HepG2 (cell line): ENCODE measurements around the gene AK3. TPM values are rescaled to one million over a fixed set of nuclear protein-coding genes. Genes with fewer than 3 reads are reported as not detected.

Experiments
- BCL6 ChIP-seq: IDR thresholded peaks from 2 replicates; pipeline ENCODE4 v1.6.1; 2016; ENCODE audit warnings: missing genetic modification reagents, missing compliant biosample characterization
- ELF3 ChIP-seq: IDR thresholded peaks from 2 replicates; pipeline ENCODE4 v1.6.1; 2016; ENCODE audit warnings: missing genetic modification reagents, missing compliant biosample characterization
- EZH2 ChIP-seq: conservative IDR thresholded peaks from 2 replicates; pipeline ENCODE4 v1.6.1; 2012; ENCODE audit warnings: mild to moderate bottlenecking, low read depth, low read length, moderate library complexity
- FOSL2 ChIP-seq: sonication (generic); formaldehyde crosslinking; IDR thresholded peaks from 2 replicates; pipeline ENCODE4 v1.4.0; 2020; ENCODE audit warnings: missing genetic modification reagents
- NR2F1 ChIP-seq, 2 experiments: fragments of 450-650 bp in 1 of 2; formaldehyde crosslinking in 1 of 2; IDR thresholded peaks; 2 replicates each; pipeline versions ENCODE4 v1.5.0 to v1.6.1; 2016 to 2020; ENCODE audit warnings: mild to moderate bottlenecking in 1 of 2, missing compliant biosample characterization in 1 of 2, missing genetic modification reagents in 1 of 2, moderate library complexity in 1 of 2
- PCBP2 ChIP-seq: fragments of 200-400 bp; formaldehyde crosslinking; optimal IDR thresholded peaks from 2 replicates; pipeline ENCODE3; 2018; ENCODE audit warnings: low read length, low read depth; ENCODE audit not compliant: poor library complexity, severe bottlenecking
- SKI ChIP-seq: fragments of 450-650 bp; IDR thresholded peaks from one replicate; pipeline ENCODE4 v1.6.1; 2018; ENCODE audit warnings: mild to moderate bottlenecking; ENCODE audit not compliant: partially characterized antibody
- SOX6 ChIP-seq, 2 experiments: fragments of 450-650 bp in 1 of 2; sonication (generic) in 1 of 2; formaldehyde crosslinking in 1 of 2; IDR thresholded peaks; 2 replicates each; pipeline versions ENCODE4 v1.4.0 to v1.6.1; 2017 to 2020; ENCODE audit warnings: antibody characterized with exemption in 1 of 2, mild to moderate bottlenecking in 1 of 2, missing genetic modification reagents in 1 of 2
- SRY ChIP-seq: sonication (generic); formaldehyde crosslinking; IDR thresholded peaks from 2 replicates; pipeline ENCODE4 v1.8.0; 2022; ENCODE audit warnings: mild to moderate bottlenecking, missing genetic modification reagents
- TP53 ChIP-seq: sonication (generic); formaldehyde crosslinking; conservative IDR thresholded peaks from 2 replicates; pipeline ENCODE4 v1.4.0; 2020; ENCODE audit warnings: missing genetic modification reagents
- ZNF121 ChIP-seq: sonication (generic); formaldehyde crosslinking; IDR thresholded peaks from 2 replicates; pipeline ENCODE4 v1.5.0; 2020; ENCODE audit warnings: mild to moderate bottlenecking, missing genetic modification reagents
- ZNF24 ChIP-seq: fragments of 450-650 bp; IDR thresholded peaks from 2 replicates; pipeline ENCODE4 v1.6.1; 2017; ENCODE audit warnings: antibody characterized with exemption, mild to moderate bottlenecking
- ZNF567 ChIP-seq: sonication (generic); formaldehyde crosslinking; IDR thresholded peaks from 2 replicates; pipeline ENCODE4 v1.8.1; 2023; ENCODE audit warnings: mild to moderate bottlenecking, missing genetic modification reagents, borderline replicate concordance
- ZNF746 ChIP-seq: sonication (generic); formaldehyde crosslinking; IDR thresholded peaks from 2 replicates; pipeline ENCODE4 v1.8.0; 2022; ENCODE audit warnings: mild to moderate bottlenecking, missing genetic modification reagents
- ZNF776 ChIP-seq: sonication (generic); formaldehyde crosslinking; IDR thresholded peaks from 2 replicates; pipeline ENCODE4 v1.4.0; 2020; ENCODE audit warnings: mild to moderate bottlenecking, missing genetic modification reagents
- ZNF816 ChIP-seq: sonication (generic); formaldehyde crosslinking; IDR thresholded peaks from 2 replicates; pipeline ENCODE4 v1.8.0; 2022; ENCODE audit warnings: missing genetic modification reagents, mild to moderate bottlenecking, borderline replicate concordance
- ZNF850 ChIP-seq: sonication (generic); formaldehyde crosslinking; conservative IDR thresholded peaks from 2 replicates; pipeline ENCODE4 v1.9.0; 2021; ENCODE audit warnings: mild to moderate bottlenecking, missing genetic modification reagents
- ZSCAN20 ChIP-seq: sonication (generic); formaldehyde crosslinking; IDR thresholded peaks from 2 replicates; pipeline ENCODE4 v1.4.0; 2020; ENCODE audit warnings: missing genetic modification reagents, mild to moderate bottlenecking, borderline replicate concordance
- polyA plus RNA-seq, 8 experiments: library from polyadenylated mRNA; depleted of rRNA in 3 of 8; stranded (reverse) in 7 of 8; unstranded in 1 of 8; fragments of >200 nt; fragmentation: Illumina TruSeq in 4 of 8; extraction: Trizol in 4 of 8; gene quantifications; 2 replicates each; pipeline versions ENCODE4 v1.2.1 to v1.2.3, GENCODE V29; 2011 to 2016; ENCODE audit warnings: low read depth in 4 of 8, missing spikeins in 1 of 8, mixed read lengths in 1 of 8; ENCODE audit not compliant: insufficient read depth in 1 of 8
- total RNA-seq, 5 experiments: library from RNA; depleted of rRNA; stranded (reverse); fragments of >200 nt; fragmentation: Illumina TruSeq; extraction: Trizol; gene quantifications; 2 replicates each; pipeline ENCODE4 v1.2.3, GENCODE V29; 2016; ENCODE audit warnings: low read depth in 1 of 5
- TF ChIP-seq, protein P1 (sequence below): sonication (generic); formaldehyde crosslinking; IDR thresholded peaks from 2 replicates; pipeline ENCODE4 v1.5.1; 2020; ENCODE audit warnings: mild to moderate bottlenecking, missing genetic modification reagents, moderate library complexity
- TF ChIP-seq, protein P2 (sequence below): sonication (generic); formaldehyde crosslinking; IDR thresholded peaks from 2 replicates; pipeline ENCODE4 v1.4.0; 2020; ENCODE audit warnings: missing genetic modification reagents, borderline replicate concordance
- TF ChIP-seq, protein P3 (sequence below): sonication (generic); formaldehyde crosslinking; IDR thresholded peaks from 2 replicates; pipeline ENCODE4 v1.4.0; 2020; ENCODE audit warnings: mild to moderate bottlenecking, missing genetic modification reagents, borderline replicate concordance
- TF ChIP-seq, protein P4 (sequence below): sonication (generic); formaldehyde crosslinking; IDR thresholded peaks from 2 replicates; pipeline ENCODE4 v1.5.0; 2020; ENCODE audit warnings: missing genetic modification reagents

Gene AK3
- total and polyA plus RNA-seq, 2 of the 13 experiments (the other 11 are each of a cell fraction or from before 2014, with no cell fraction given): 76.8 to 109 TPM

DNA sequence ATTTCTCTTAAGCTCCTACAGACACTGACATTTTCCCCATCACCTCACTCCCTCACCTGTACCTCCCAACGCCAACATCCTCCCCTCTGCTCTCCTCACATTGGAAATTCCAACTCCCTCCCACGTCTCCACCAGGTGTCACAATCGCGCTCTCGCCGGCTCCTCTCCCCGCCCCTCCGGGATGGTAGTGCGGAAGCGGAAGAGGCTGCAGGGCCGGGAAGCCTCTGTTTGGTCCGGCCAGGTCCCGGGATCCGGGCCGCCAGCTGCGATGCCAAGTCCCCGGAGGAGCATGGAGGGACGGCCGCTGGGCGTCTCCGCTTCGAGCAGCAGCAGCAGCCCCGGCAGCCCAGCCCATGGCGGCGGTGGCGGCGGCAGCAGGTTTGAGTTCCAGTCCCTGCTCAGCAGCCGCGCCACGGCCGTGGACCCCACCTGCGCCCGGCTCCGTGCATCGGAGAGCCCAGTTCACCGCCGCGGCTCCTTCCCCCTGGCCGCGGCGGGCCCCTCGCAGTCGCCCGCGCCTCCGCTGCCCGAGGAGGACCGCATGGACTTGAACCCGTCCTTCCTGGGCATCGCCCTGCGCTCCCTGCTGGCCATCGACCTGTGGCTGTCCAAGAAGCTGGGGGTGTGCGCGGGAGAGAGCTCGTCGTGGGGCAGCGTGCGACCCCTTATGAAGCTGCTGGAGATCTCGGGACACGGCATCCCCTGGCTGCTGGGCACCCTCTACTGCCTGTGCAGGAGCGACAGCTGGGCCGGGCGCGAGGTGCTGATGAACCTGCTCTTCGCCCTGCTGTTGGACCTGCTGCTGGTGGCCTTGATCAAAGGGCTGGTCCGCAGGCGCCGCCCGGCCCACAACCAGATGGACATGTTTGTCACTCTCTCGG lies 78.7 kb downstream of the AK3 start, which contains the start of gene PLPP6 (continued):
- TF ChIP-seq, protein P1, sequence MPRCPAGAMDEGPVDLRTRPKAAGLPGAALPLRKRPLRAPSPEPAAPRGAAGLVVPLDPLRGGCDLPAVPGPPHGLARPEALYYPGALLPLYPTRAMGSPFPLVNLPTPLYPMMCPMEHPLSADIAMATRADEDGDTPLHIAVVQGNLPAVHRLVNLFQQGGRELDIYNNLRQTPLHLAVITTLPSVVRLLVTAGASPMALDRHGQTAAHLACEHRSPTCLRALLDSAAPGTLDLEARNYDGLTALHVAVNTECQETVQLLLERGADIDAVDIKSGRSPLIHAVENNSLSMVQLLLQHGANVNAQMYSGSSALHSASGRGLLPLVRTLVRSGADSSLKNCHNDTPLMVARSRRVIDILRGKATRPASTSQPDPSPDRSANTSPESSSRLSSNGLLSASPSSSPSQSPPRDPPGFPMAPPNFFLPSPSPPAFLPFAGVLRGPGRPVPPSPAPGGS (CRISPR knock-in tag): peak; percentile 86; the same call in 1 of the 2 replicates
- TF ChIP-seq PCBP2 (no peak), ZSCAN20 (0 out of 2 replicates have a peak, but pooled peaks have one; percentile 63), ZNF746 (CRISPR knock-in tag) (peak; percentile 53; the same call in 1 of the 2 replicates), FOSL2 (CRISPR knock-in tag) (peak; percentile 63), ZNF567 (CRISPR knock-in tag) (0 out of 2 replicates have a peak, but pooled peaks have one; percentile 49), TP53 (no peak), ZNF776 (CRISPR knock-in tag) (peak; percentile 76), BCL6 (CRISPR knock-in tag) (no peak; the same call in 1 of the 2 replicates), ZNF24 (no peak), SKI (no peak), ELF3 (peak; percentile 93), ZNF121 (CRISPR knock-in tag) (0 out of 2 replicates have a peak, but pooled peaks have one; percentile 47), NR2F1 (CRISPR knock-in tag; IDR thresholded peaks at IDR 0.05) (no peak), EZH2 (no peak), SRY (CRISPR knock-in tag) (no peak; the same call in 1 of the 2 replicates), ZNF816 (peak; percentile 80; the same call in 1 of the 2 replicates), ZNF850 (CRISPR knock-in tag) (peak; percentile 88; the same call in 1 of the 2 replicates), SOX6 (IDR thresholded peaks at IDR 0.05) (no peak), SOX6 (CRISPR knock-in tag; IDR thresholded peaks at IDR 0.05) (peak; percentile 36; the same call in 1 of the 2 replicates)
- TF ChIP-seq, protein P2, sequence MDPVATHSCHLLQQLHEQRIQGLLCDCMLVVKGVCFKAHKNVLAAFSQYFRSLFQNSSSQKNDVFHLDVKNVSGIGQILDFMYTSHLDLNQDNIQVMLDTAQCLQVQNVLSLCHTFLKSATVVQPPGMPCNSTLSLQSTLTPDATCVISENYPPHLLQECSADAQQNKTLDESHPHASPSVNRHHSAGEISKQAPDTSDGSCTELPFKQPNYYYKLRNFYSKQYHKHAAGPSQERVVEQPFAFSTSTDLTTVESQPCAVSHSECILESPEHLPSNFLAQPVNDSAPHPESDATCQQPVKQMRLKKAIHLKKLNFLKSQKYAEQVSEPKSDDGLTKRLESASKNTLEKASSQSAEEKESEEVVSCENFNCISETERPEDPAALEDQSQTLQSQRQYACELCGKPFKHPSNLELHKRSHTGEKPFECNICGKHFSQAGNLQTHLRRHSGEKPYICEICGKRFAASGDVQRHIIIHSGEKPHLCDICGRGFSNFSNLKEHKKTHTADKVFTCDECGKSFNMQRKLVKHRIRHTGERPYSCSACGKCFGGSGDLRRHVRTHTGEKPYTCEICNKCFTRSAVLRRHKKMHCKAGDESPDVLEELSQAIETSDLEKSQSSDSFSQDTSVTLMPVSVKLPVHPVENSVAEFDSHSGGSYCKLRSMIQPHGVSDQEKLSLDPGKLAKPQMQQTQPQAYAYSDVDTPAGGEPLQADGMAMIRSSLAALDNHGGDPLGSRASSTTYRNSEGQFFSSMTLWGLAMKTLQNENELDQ (CRISPR knock-in tag): no peak
- TF ChIP-seq, protein P3, sequence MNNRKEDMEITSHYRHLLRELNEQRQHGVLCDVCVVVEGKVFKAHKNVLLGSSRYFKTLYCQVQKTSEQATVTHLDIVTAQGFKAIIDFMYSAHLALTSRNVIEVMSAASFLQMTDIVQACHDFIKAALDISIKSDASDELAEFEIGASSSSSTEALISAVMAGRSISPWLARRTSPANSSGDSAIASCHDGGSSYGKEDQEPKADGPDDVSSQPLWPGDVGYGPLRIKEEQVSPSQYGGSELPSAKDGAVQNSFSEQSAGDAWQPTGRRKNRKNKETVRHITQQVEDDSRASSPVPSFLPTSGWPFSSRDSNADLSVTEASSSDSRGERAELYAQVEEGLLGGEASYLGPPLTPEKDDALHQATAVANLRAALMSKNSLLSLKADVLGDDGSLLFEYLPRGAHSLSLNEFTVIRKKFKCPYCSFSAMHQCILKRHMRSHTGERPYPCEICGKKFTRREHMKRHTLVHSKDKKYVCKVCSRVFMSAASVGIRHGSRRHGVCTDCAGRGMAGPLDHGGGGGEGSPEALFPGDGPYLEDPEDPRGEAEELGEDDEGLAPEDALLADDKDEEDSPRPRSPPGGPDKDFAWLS: no peak
- TF ChIP-seq, protein P4, sequence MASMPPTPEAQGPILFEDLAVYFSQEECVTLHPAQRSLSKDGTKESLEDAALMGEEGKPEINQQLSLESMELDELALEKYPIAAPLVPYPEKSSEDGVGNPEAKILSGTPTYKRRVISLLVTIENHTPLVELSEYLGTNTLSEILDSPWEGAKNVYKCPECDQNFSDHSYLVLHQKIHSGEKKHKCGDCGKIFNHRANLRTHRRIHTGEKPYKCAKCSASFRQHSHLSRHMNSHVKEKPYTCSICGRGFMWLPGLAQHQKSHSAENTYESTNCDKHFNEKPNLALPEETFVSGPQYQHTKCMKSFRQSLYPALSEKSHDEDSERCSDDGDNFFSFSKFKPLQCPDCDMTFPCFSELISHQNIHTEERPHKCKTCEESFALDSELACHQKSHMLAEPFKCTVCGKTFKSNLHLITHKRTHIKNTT (CRISPR knock-in tag): no peak
